HG03196 (cell line): Measurements from ENCODE around the gene LANCL3.
"Not testable (repeated sequence)": the region's sequence is repeated elsewhere in the genome, so short reads cannot be mapped to it uniquely, and the experiment has no call there.

ENCODE experiments used
- ATAC-seq: cut with Tn5 transposase; IDR thresholded peaks from one replicate; pipeline ENCODE4 v1.9.1; 2021; ENCODE audit not compliant: unreplicated experiment

The LANCL3 gene

GRCh38 chrX:37571426-37572107 lies at the start of gene LANCL3:
TSS of gene LANCL3 (plus strand) at chrX:37571661. CDS start at chrX:37571871, 210 bp downstream.
- ATAC-seq = not testable (repeated sequence)

- ATAC-seq = not testable (repeated sequence)
These were observed 47.8 kb upstream of the LANCL3 start for GRCh38 chrX:37523673-37524072.

- no peak for ATAC-seq
These were observed 29.5 kb upstream of the LANCL3 start for GRCh38 chrX:37541991-37542390.

GRCh38 chrX:37542791-37543190 lies 28.7 kb upstream of the LANCL3 start:
- ATAC-seq = no peak

- ATAC-seq = no peak
These were observed 28.1 kb upstream of the LANCL3 start for GRCh38 chrX:37543324-37543723.

GRCh38 chrX:37544531-37544930 lies 26.9 kb upstream of the LANCL3 start:
- not testable (repeated sequence) for ATAC-seq

GRCh38 chrX:37545066-37545465 lies 26.4 kb upstream of the LANCL3 start:
- ATAC-seq = no peak

- not testable (repeated sequence) for ATAC-seq
These were observed 21.8 kb upstream of the LANCL3 start for GRCh38 chrX:37549619-37550018.

GRCh38 chrX:37553476-37553875 lies 18.0 kb upstream of the LANCL3 start:
- no peak for ATAC-seq

- not testable (repeated sequence) for ATAC-seq
These were observed 6.2 kb upstream of the LANCL3 start for GRCh38 chrX:37565254-37565653.

- not testable (repeated sequence) for ATAC-seq
These were observed 1.1 kb upstream of the LANCL3 start for GRCh38 chrX:37570349-37570748.

GRCh38 chrX:37572108-37572587 lies 687 bp downstream of the LANCL3 start:
- not testable (repeated sequence) for ATAC-seq

GRCh38 chrX:37573121-37573520 lies 1.7 kb downstream of the LANCL3 start:
- ATAC-seq = not testable (repeated sequence)

- no peak for ATAC-seq
These were observed 6.6 kb downstream of the LANCL3 start for GRCh38 chrX:37578045-37578444.

GRCh38 chrX:37580080-37580479 lies 8.6 kb downstream of the LANCL3 start:
- ATAC-seq = no peak

GRCh38 chrX:37587337-37587736 lies 15.9 kb downstream of the LANCL3 start:
- ATAC-seq = not testable (repeated sequence)

- ATAC-seq = no peak
These were observed 18.6 kb downstream of the LANCL3 start for GRCh38 chrX:37590047-37590446.

- ATAC-seq = no peak
These were observed 23.4 kb downstream of the LANCL3 start for GRCh38 chrX:37594755-37595382.

GRCh38 chrX:37599729-37600128 lies 28.3 kb downstream of the LANCL3 start:
- ATAC-seq = no peak

GRCh38 chrX:37603938-37604409 lies 32.5 kb downstream of the LANCL3 start:
- ATAC-seq = no peak

- ATAC-seq = no peak
These were observed 35.8 kb downstream of the LANCL3 start for GRCh38 chrX:37607243-37607642.

GRCh38 chrX:37608156-37608555 lies 36.7 kb downstream of the LANCL3 start:
- no peak for ATAC-seq
